ENCODE data around the gene EHMT1. TPM values are rescaled to one million over a fixed set of nuclear protein-coding genes. Genes with fewer than 3 reads are reported as not detected.
"Not testable (repeated sequence)": the region's sequence is repeated elsewhere in the genome, so short reads cannot be mapped to it uniquely, and the experiment has no call there.

Gene EHMT1
- total RNA-seq, 1 experiment from 2014 or later: 85.4 TPM

GRCh38 chr9:137804908-137805630, 186.3 kb downstream of the EHMT1 start:
- no peak for DNase-seq (ENCODE audit: low spot score)

GRCh38 chr9:137807721-137808703, 189.2 kb downstream of the EHMT1 start:
- DNase-seq (ENCODE audit: low spot score): no peak

GRCh38 chr9:137809040-137809576, 190.3 kb downstream of the EHMT1 start:
- no peak for DNase-seq (ENCODE audit: low spot score)

DNA sequence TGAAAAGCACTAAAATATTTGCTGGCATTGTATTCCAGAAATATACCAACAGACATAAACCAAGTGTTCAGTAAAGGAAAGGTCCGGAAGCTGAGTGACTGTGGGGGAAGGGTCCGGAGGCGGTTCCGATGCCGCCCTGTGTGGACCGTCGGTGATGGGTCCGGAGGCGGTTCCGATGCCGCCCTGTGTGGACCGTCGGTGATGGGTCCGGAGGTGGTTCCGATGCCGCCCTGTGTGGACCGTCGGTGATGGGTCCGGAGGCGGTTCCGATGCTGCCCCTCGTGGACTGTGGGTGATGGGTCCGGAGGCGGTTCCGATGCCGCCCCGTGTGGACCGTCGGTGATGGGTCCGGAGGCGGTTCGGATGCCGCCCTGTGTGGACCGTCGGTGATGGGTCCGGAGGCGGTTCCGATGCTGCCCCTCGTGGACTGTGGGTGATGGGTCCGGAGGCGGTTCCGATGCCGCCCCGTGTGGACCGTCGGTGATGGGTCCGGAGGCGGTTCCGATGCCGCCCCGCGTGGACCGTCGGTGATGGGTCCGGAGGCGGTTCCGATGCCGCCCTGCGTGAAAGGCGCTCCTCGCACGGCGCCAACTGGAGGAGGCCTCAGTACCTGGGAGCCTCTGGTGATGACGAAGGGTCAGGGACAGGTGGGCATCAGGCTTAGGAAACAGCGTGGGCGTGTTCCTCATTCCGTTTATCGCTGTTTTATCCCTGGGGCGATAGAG, 191.1 kb downstream of the EHMT1 start:
- DNase-seq (ENCODE audit: low spot score): not testable (repeated sequence)

DNA sequence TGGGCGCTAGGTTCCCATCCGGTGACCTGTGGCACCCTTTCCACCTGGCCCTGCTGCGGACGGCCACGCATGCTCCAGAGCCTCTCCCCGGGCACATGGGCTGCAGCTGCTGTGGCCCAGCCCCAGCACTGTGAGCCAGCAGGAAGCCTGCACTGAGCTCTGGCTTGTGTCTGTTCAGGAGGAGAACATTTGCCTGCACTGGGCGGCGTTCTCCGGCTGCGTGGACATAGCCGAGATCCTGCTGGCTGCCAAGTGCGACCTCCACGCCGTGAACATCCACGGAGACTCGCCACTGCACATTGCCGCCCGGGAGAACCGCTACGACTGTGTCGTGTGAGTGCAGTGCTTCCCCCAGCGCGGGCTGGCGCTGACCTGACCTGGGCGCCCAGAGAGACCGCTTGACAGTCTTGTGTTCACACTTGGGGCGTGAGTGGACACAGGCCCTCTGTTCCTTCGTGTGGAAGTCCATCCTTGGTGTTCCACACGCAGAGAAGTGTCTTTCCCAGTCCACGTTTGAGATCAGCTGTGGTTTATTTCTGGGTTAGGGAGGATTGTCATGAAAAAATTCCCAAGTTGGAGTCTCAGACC, 192.6 kb downstream of the EHMT1 start:
- DNase-seq (ENCODE audit: low spot score): no peak

- no peak for DNase-seq (ENCODE audit: low spot score)
Observed at GRCh38 chr9:137812356-137813023, 193.7 kb downstream of the EHMT1 start.

GRCh38 chr9:137813167-137813566, 194.4 kb downstream of the EHMT1 start:
- no peak for DNase-seq (ENCODE audit: low spot score)

DNA sequence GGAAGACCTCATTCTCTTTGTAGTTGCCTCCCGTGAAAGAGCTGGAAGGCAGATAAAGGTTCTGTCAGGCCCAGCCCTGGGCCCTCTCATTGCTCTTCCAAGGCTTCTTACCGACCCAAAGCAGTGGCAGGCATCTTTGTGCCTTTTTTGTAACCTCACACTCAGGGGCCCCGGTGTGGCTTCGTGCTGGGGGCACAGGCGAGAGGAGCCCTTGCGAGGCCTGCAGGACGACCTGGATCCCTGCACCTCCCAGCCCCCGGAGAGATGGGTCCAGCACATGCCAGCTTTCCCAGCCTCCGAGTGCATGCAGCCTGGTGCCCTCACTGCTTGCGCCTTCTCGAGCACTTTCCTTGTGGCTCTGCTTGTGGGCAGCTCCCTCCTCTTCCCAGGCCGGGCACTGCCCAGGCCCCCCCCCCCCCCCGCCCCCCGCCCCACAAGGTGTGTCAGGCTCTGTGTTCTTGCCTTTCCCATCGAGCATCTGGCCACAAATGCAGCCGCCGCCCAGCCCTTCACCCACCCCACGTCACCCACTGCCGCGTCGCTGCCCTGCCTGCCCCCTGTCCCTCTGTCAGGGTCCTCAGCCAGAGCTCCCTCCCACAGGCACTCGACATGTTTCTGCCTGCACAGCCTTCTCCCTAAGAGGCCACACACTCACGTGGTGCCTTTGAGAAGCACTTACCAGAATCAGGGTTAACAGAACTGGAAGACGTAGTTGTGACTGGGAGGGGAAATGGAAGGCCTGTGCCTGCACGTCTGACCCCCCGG, 195.0 kb downstream of the EHMT1 start:
- no peak for DNase-seq (ENCODE audit: low spot score)

- DNase-seq (ENCODE audit: low spot score): no peak
Observed at GRCh38 chr9:137814436-137814835, 195.6 kb downstream of the EHMT1 start.

DNA sequence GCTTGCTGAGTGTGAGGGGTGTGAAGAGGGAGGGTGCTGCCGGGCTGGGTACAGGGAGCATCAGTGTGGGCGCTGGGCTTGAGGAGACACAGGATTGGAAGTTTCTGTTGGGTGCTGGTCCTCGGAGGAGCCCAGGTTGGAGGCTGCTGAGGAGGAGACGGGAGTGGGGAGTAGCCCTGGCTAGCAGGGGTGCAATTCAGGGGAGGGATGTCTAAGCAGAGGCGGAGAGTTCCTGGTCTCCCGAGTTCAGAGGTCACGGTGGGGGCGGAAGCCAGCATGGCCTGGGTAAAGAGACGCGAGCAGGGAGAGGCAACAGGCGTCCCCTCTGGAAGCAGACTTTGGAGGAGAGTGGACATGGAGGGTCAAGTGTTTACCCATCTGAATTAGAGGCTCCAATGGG, 196.0 kb downstream of the EHMT1 start:
- no peak for DNase-seq (ENCODE audit: low spot score)

DNA sequence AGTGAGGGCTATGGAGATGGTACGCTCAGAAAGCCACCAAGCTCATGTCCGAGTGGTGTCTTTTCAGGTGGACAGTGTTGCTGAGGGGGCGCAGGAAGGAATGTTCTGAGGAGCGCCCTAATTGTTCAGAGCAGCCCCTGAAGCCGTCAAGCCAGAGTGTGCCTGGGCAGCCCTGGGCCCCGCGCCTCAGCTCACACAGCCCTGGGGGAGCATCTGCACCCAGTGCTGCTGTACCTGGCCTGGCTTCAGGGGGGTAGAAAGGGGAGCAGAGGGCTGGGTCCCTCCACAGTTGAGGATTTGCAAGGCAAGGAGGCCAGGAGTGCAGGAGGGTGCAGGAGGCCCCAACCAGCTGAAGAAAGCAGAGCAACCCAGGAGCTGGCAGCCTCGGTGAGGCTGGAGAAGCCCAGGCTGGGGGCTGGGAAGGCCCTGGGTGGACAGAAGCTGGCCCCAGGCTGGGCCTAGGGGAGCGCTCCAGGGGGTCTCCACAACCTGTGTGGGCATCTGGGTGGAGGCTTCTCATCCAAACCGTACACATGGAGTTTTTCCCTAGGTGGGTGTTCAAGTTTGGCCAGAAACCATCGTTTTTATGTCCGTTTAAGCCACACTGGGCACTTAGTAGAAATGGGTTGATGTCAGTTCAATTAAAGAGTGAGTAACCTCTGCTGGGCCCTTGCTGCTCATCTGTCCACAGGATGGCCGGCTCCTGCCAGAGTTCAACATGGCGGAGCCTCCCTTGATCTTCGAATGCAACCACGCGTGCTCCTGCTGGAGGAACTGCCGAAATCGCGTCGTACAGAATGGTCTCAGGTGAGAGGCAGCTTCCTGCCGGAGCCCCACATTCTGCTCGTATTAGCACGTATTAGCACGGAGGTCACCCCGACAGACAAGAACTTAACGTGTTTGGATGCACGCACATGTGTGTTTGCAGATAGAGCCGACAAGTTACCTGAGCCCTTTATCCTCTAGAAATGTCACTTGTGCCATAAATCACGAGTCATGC, 196.8 kb downstream of the EHMT1 start:
- no peak for DNase-seq (ENCODE audit: low spot score)

DNA sequence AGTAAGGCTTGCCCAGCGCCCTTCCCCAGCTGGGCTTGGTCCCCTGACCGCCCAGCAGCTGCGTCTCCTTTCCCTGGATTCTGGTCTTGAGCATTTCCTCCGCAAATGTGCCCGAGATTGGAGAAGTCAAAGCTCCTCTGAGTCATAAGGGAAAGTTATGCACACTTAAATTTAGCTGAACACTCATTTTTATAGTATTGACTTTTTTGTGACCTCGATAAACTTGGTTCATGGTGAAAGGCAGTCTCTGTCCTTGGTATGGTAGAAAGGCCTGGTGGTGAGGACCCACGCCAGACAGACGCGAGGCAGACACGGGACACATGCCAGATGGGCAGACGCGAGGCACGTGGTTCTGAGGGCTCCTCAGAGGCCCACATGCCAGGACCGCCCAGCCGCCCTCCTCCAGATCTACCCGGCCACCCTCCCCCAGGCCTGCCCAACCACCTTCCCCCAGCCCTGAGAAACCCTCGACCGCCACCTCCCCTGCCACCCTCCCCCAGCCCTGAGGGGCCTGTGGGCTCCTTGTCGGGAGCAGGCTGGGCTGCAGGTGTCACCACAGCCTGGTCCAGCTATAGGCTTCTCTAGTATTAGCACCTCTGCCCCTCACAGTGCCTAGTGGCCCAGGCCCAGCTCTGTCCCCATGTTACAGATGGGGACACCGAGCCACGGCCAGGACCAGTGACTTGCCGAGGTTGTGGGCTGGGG, 197.9 kb downstream of the EHMT1 start:
- no peak for DNase-seq (ENCODE audit: low spot score)

DNA sequence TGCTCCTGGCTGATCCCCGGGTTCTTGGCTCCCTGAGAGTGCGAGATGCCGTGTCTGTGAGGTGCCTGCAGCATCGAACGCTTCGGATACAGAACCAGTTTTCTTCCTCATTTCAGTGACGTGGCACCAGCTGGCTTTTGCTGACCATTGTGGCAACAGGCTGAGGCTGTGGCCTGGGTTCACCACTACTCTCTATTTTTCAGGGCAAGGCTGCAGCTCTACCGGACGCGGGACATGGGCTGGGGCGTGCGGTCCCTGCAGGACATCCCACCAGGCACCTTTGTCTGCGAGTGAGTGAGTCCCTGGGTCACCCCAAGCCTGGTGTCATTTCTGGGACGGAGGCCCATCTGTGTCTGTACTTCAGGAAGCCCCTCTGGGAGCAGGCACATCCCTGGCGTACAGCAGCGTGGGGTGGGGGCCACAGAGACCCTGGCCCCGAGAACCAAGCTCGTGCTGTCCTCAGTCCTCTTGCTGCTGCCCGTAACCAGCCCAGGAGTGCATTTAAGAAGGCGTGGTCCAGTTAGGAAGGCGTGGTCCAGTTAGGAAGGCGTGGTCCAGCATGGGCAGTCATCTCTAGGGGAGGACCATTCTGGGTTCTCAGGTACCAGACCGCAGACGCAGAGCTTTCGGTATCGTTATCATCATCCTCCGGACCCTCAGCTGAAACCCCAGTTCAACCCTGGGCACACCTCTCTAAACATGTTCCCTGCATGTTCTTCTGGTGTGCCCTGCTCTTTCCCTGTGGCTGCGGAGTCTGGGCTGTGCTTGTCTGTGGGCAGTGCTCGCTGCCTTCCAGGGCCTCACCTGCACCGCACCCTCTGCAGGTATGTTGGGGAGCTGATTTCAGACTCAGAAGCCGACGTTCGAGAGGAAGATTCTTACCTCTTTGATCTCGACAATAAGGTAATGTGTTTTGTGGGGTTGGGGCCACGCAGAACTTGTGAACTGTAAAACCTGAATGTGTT, 198.7 kb downstream of the EHMT1 start:
- no peak for DNase-seq (ENCODE audit: low spot score)

DNA sequence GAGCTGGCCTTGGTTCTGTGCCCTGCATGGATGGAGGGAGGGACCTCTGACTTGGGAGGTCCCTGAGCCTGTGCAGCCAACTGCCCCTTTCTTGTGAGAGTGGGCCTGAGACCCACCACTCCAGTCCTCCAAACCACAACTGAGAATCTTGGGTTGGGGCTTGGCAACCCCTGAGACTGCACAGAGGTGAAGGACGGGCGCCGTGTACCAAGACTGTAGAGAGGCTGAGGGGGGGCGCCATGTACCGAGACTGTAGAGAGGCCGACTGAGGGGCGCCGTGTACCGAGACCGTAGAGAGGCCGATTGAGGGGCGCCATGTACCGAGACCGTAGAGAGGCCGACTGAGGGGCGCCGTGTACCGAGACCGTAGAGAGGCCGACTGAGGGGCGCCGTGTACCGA, 199.5 kb downstream of the EHMT1 start:
- DNase-seq (ENCODE audit: low spot score): no peak

DNA sequence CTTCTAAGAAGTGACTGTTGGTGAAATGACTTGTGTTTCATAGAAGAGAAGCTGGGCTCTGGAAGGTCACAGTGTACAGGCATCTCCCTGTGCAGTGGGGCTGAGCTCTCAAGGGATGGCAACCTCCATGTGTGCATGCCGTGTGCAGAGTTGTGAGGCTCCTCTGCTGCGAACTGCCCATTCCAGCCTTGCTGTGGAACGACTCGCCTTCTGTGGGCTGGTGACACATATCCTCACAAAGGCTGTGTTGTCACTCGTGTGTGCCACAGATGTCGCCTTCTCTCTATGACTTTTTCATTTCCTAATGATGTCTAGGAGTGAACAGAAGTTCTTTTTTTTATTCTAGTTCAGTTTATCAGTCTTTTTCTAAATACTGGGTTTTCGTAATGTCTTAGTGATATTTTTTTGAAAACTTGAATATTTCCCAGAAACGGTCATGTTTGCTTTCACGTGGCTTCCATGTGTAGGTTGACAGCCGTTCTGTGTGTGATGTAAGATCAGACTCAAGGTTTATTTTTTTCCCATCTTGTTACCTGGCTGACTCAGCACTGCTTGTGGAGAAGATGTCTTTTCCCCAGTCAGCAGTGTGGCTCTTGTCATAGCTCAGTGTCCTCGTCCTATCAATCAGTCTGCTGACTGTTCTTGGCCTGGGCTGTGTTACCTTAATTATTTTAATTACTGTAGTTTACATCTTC, 201.5 kb downstream of the EHMT1 start:
- DNase-seq (ENCODE audit: low spot score): no peak

All from HT-29 (cell line).